PC-9 (cell line): Measurements from ENCODE around the gene CAMK2B.

Source experiments
- CTCF ChIP-seq: fragments of 200-600 bp; sonication (generic); conservative IDR thresholded peaks from 2 replicates; pipeline ENCODE4 v1.6.1; 2017; ENCODE audit warnings: mixed run types, antibody characterized with exemption, mild to moderate bottlenecking, moderate library complexity
- EZH2 ChIP-seq: fragments of 200-600 bp; sonication (generic); IDR thresholded peaks from 2 replicates; pipeline ENCODE4 v1.8.0; 2017; ENCODE audit warnings: antibody characterized with exemption, low read depth

GRCh38 chr7:44267178-44267577, 58.2 kb downstream of the CAMK2B start:
- TF ChIP-seq CTCF (no peak), EZH2 (no peak)
